Suprapubic skin (tissue), 4 donors: Measurements from ENCODE around the gene WNK2. TPM values are rescaled to one million over a fixed set of nuclear protein-coding genes. Genes with fewer than 3 reads are reported as not detected.
A peak's percentile ranks its signal among the peaks of the same experiment; 100 is the strongest.

Experiments used
- DNase-seq, 2 donors: peaks; one replicate each; pipeline ENCODE4 v3.0.0-alpha.2; 2019; ENCODE audit warnings: low spot score in 2 of 2
- H3K27ac ChIP-seq: fragments of 200-600 bp; sonication (generic); one replicate; pipeline ENCODE4 v1.5.1; 2019
- H3K27me3 ChIP-seq: fragments of 200-600 bp; sonication (generic); one replicate; pipeline ENCODE4 v1.5.1; 2019
- H3K36me3 ChIP-seq: fragments of 200-600 bp; sonication (generic); one replicate; pipeline ENCODE4 v1.5.1; 2019
- H3K4me1 ChIP-seq: fragments of 200-600 bp; sonication (generic); one replicate; pipeline ENCODE4 v1.5.1; 2019
- H3K4me3 ChIP-seq: fragments of 200-600 bp; sonication (generic); one replicate; pipeline ENCODE4 v1.5.1; 2019; ENCODE audit warnings: mild to moderate bottlenecking
- H3K9me3 ChIP-seq: fragments of 200-600 bp; sonication (generic); one replicate; pipeline ENCODE4 v1.5.1; 2019
- EP300 ChIP-seq: sonication (generic); formaldehyde crosslinking; IDR thresholded peaks from one replicate; pipeline ENCODE4 v1.6.1; 2017; ENCODE audit warnings: antibody characterized with exemption
- POLR2A ChIP-seq, 2 donors: fragments of 450-650 bp; IDR thresholded peaks; one replicate each; pipeline ENCODE4 v1.6.1; 2017; ENCODE audit warnings: antibody characterized with exemption in 2 of 2, mild to moderate bottlenecking in 2 of 2, moderate library complexity in 2 of 2
- POLR2AphosphoS5 ChIP-seq, 3 donors: sonication (generic); formaldehyde crosslinking; IDR thresholded peaks; one replicate each; pipeline ENCODE4 v1.6.1; 2017; ENCODE audit warnings: antibody characterized with exemption in 3 of 3
- WGBS: methylation state at CpG from one replicate; pipeline ENCODE4 v1.1.5; 2018; 5-methylcytosine and 5-hydroxymethylcytosine counted together
- total RNA-seq, 4 donors: library from RNA; depleted of rRNA; stranded (reverse); fragments of >200 nt; gene quantifications; one replicate each; pipeline ENCODE4 v1.1.0, GENCODE V29; 2016
- TF ChIP-seq, protein P1 (sequence below), 2 donors: fragments of 200-600 bp in 1 of 2; fragments of 450-650 bp in 1 of 2; sonication (generic) in 1 of 2; IDR thresholded peaks; one replicate each; pipeline ENCODE4 v1.5.1; 2016 to 2019; ENCODE audit warnings: antibody characterized with exemption in 2 of 2, mild to moderate bottlenecking in 1 of 2, moderate library complexity in 1 of 2

WNK2 gene
- total RNA-seq, 4 donors from 2014 or later: 39.5 to 93.7 (median 45.3) TPM

- H3K4me1 ChIP-seq: no peaks in the 10 kb centered on the region
- no peak overlapping the region for H3K4me3 ChIP-seq
- H3K9me3 ChIP-seq: no peaks in the 10 kb centered on the region
- no peak for DNase-seq
- H3K36me3 ChIP-seq: no peaks in the 10 kb centered on the region
- H3K27ac ChIP-seq: no peak overlapping the region
- 94% methylated on average over 1 of the region's 1 CpG for WGBS
- TF ChIP-seq POLR2A (IDR thresholded peaks at IDR 0.05): no peak
- no peak for TF ChIP-seq EP300
- TF ChIP-seq POLR2AphosphoS5 (IDR thresholded peaks at IDR 0.05): no peak
- TF ChIP-seq, protein P1, sequence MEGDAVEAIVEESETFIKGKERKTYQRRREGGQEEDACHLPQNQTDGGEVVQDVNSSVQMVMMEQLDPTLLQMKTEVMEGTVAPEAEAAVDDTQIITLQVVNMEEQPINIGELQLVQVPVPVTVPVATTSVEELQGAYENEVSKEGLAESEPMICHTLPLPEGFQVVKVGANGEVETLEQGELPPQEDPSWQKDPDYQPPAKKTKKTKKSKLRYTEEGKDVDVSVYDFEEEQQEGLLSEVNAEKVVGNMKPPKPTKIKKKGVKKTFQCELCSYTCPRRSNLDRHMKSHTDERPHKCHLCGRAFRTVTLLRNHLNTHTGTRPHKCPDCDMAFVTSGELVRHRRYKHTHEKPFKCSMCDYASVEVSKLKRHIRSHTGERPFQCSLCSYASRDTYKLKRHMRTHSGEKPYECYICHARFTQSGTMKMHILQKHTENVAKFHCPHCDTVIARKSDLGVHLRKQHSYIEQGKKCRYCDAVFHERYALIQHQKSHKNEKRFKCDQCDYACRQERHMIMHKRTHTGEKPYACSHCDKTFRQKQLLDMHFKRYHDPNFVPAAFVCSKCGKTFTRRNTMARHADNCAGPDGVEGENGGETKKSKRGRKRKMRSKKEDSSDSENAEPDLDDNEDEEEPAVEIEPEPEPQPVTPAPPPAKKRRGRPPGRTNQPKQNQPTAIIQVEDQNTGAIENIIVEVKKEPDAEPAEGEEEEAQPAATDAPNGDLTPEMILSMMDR (IDR thresholded peaks at IDR 0.05): no peak
- no peaks in the 10 kb centered on the region for H3K27me3 ChIP-seq
Observed at GRCh38 chr9:93280661-93281259, 96.8 kb downstream of the WNK2 start.

- no peak overlapping the region for H3K4me3 ChIP-seq
- H3K27ac ChIP-seq: no peak overlapping the region
- H3K36me3 ChIP-seq: no peaks in the 10 kb centered on the region
- H3K9me3 ChIP-seq: no peaks in the 10 kb centered on the region
- H3K27me3 ChIP-seq: no peaks in the 10 kb centered on the region
- WGBS: 81% methylated on average over 6 of the region's 6 CpGs
- H3K4me1 ChIP-seq: no peaks in the 10 kb centered on the region
- TF ChIP-seq EP300 (no peak), POLR2AphosphoS5 (IDR thresholded peaks at IDR 0.05) (no peak), POLR2A (IDR thresholded peaks at IDR 0.05) (no peak)
- TF ChIP-seq, protein P1 (IDR thresholded peaks at IDR 0.05): no peak
- DNase-seq: no peak
Observed at GRCh38 chr9:93286252-93287188, 102.6 kb downstream of the WNK2 start.

DNA sequence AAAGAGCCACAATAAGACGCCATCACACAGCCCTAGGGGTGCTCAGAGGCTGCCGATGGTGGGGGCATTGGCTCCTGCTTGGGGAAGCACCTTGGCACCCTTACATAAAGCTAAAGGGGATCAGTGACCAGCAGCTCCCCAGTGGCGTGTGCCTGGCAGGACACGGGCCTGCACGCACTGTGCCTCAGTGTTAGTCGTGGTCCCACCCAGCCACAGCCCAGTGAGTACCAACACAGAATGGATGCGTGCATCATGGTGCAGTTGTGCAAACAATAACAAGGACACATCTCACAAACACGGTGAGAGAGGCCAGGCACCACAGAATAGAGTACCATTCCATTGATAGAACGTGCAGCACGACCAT lies 103.2 kb downstream of the WNK2 start:
- peak in 1 of 2 donors; percentile 70 for DNase-seq
- WGBS: 89% methylated on average over 10 of the region's 10 CpGs
- Histone ChIP-seq H3K4me3 (no peak overlapping the region), H3K27me3 (no peaks in the 10 kb centered on the region), H3K27ac (no peak overlapping the region), H3K4me1 (no peaks in the 10 kb centered on the region), H3K36me3 (no peaks in the 10 kb centered on the region), H3K9me3 (no peaks in the 10 kb centered on the region)
- TF ChIP-seq EP300: no peak
- no peak for TF ChIP-seq POLR2AphosphoS5 (IDR thresholded peaks at IDR 0.05)
- TF ChIP-seq, protein P1 (IDR thresholded peaks at IDR 0.05): no peak
- no peak for TF ChIP-seq POLR2A (IDR thresholded peaks at IDR 0.05)

- WGBS: 86% methylated on average over 5 of the region's 5 CpGs
- no peaks in the 10 kb centered on the region for H3K27me3 ChIP-seq
- H3K4me3 ChIP-seq: no peak overlapping the region
- H3K27ac ChIP-seq: no peak overlapping the region
- DNase-seq: no peak
- no peak for TF ChIP-seq POLR2A (IDR thresholded peaks at IDR 0.05)
- TF ChIP-seq, protein P1 (IDR thresholded peaks at IDR 0.05): no peak
- TF ChIP-seq POLR2AphosphoS5 (IDR thresholded peaks at IDR 0.05): no peak
- TF ChIP-seq EP300: no peak
- no peaks in the 10 kb centered on the region for H3K9me3 ChIP-seq
- H3K4me1 ChIP-seq: no peaks in the 10 kb centered on the region
- no peaks in the 10 kb centered on the region for H3K36me3 ChIP-seq
Observed at GRCh38 chr9:93287593-93287992, 103.7 kb downstream of the WNK2 start.

DNA sequence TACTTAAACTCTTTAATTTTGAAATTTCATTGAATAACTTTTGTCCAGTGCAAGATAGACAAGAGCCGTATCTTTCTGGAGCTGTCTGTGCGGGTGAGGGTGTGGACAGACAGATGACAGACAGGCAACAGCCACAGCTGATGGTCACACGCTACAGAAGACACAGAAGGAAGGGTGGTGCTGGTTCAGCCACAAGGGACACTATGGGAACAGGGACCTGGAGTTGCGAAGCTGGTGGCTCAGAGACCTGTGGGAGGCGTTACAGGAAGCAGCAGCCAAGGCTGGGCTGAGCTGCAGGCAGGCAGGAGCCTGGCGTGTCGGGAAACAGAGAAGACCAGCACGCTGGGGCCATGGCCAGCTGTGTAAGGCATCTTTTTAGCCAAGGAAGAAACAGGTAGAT lies 104.4 kb downstream of the WNK2 start:
- H3K27ac ChIP-seq: no peak overlapping the region
- no peaks in the 10 kb centered on the region for H3K4me1 ChIP-seq
- no peaks in the 10 kb centered on the region for H3K36me3 ChIP-seq
- 94% methylated on average over 8 of the region's 8 CpGs for WGBS
- no peaks in the 10 kb centered on the region for H3K9me3 ChIP-seq
- H3K4me3 ChIP-seq: no peak overlapping the region
- TF ChIP-seq, protein P1 (IDR thresholded peaks at IDR 0.05): no peak
- TF ChIP-seq POLR2AphosphoS5 (IDR thresholded peaks at IDR 0.05): no peak
- TF ChIP-seq EP300: no peak
- no peak for TF ChIP-seq POLR2A (IDR thresholded peaks at IDR 0.05)
- no peaks in the 10 kb centered on the region for H3K27me3 ChIP-seq
- peak in 1 of 2 donors; percentile 73 for DNase-seq
